K562 (cell line): ENCODE results near the gene UQCRHL. TPM values are rescaled to one million over a fixed set of nuclear protein-coding genes. Genes with fewer than 3 reads are reported as not detected.
A peak's percentile ranks its signal among the peaks of the same experiment; 100 is the strongest.

Experiments used
- CAMTA2 ChIP-seq: fragments of 250-450 bp; sonication (Bioruptor Pico); conservative IDR thresholded peaks from 2 replicates; pipeline ENCODE4 v1.5.1; 2022
- ETV5 ChIP-seq: sonication (generic); formaldehyde crosslinking; IDR thresholded peaks from 2 replicates; pipeline ENCODE4 v1.4.0; 2020; ENCODE audit warnings: low read depth, mild to moderate bottlenecking, missing genetic modification reagents
- KLF6 ChIP-seq: fragments of 250-450 bp; sonication (Bioruptor Pico); IDR thresholded peaks from 2 replicates; pipeline ENCODE4 v1.4.0; 2020; ENCODE audit warnings: mild to moderate bottlenecking, moderate library complexity, borderline replicate concordance
- NFRKB ChIP-seq: fragments of 450-650 bp; IDR thresholded peaks from 2 replicates; pipeline ENCODE4 v1.6.1; 2016; ENCODE audit warnings: low read depth
- POLR2A ChIP-seq: fragments of 450-650 bp; conservative IDR thresholded peaks from 2 replicates; pipeline ENCODE4 v1.6.1; 2016
- POLR2AphosphoS5 ChIP-seq: IDR thresholded peaks from 2 replicates; pipeline ENCODE4 v1.6.1; 2011; ENCODE audit warnings: mild to moderate bottlenecking, low read depth, low read length, moderate library complexity; ENCODE audit not compliant: control insufficient read depth, insufficient read depth
- PYGO2 ChIP-seq: fragments of 450-650 bp; IDR thresholded peaks from 2 replicates; pipeline ENCODE4 v1.6.1; 2016; ENCODE audit warnings: mild to moderate bottlenecking, missing genetic modification characterization, moderate library complexity, missing compliant biosample characterization
- SMAD3 ChIP-seq: fragments of 450-650 bp; formaldehyde crosslinking; conservative IDR thresholded peaks from 2 replicates; pipeline ENCODE4 v1.4.0; 2020; ENCODE audit warnings: mild to moderate bottlenecking
- SNIP1 ChIP-seq: fragments of 450-650 bp; IDR thresholded peaks from 2 replicates; pipeline ENCODE4 v1.7.1; 2017; ENCODE audit warnings: low read depth, mild to moderate bottlenecking
- THRB ChIP-seq: fragments of 450-650 bp; formaldehyde crosslinking; conservative IDR thresholded peaks from 2 replicates; pipeline ENCODE4 v1.4.0; 2022; ENCODE audit warnings: mild to moderate bottlenecking, missing genetic modification characterization
- ZNF133 ChIP-seq: fragments of 250-450 bp; sonication (Bioruptor Pico); IDR thresholded peaks from 2 replicates; pipeline ENCODE4 v1.4.0; 2020; ENCODE audit warnings: mild to moderate bottlenecking
- ZNF41 ChIP-seq: fragments of 250-450 bp; sonication (Bioruptor Pico); conservative IDR thresholded peaks from 2 replicates; pipeline ENCODE4 v1.4.0; 2020; ENCODE audit warnings: mild to moderate bottlenecking
- polyA plus RNA-seq, 8 experiments: library from polyadenylated mRNA; depleted of rRNA in 4 of 8; stranded (reverse) in 5 of 8; unstranded in 3 of 8; fragments of >200 nt; fragmentation: Nextera tagmentation in 2 of 8; fragmentation: Illumina TruSeq in 1 of 8; extraction: Ambion mirVana in 2 of 8; extraction: Trizol in 1 of 8; gene quantifications; 2 replicates each; pipeline versions ENCODE4 v1.2.1 to v1.2.3, GENCODE V29; 2011 to 2014; ENCODE audit warnings: inconsistent platforms in 1 of 8, missing spikeins in 1 of 8
- total RNA-seq, 7 experiments: library from RNA; depleted of rRNA in 6 of 7; stranded (reverse); fragments of >200 nt in 6 of 7; fragmentation: Illumina TruSeq in 2 of 7; extraction: Trizol in 2 of 7; gene quantifications; 2 replicates each; pipeline versions ENCODE4 v1.2.1 to v1.2.3, GENCODE V29; 2011 to 2021; ENCODE audit warnings: low replicate concordance in 1 of 7
- TF ChIP-seq, protein P1 (sequence below), 3 experiments: fragments of 200-800 bp in 1 of 3; fragments of 250-450 bp in 1 of 3; fragments of 450-650 bp in 1 of 3; sonication (Bioruptor Pico) in 1 of 3; sonication (Bioruptor generic) in 1 of 3; formaldehyde crosslinking in 1 of 3; IDR thresholded peaks; 2 replicates each; pipeline versions ENCODE4 v1.6.1 to v1.8.0; 2016 to 2022; ENCODE audit warnings: mild to moderate bottlenecking in 2 of 3, missing genetic modification characterization in 2 of 3, missing compliant biosample characterization in 1 of 3, moderate library complexity in 1 of 3

The UQCRHL gene
- total and polyA plus RNA-seq, 9 of the 15 experiments (the other 6 are each of a cell fraction or from before 2014, with no cell fraction given): 5.1 to 41.3 (median 21.8) TPM

DNA sequence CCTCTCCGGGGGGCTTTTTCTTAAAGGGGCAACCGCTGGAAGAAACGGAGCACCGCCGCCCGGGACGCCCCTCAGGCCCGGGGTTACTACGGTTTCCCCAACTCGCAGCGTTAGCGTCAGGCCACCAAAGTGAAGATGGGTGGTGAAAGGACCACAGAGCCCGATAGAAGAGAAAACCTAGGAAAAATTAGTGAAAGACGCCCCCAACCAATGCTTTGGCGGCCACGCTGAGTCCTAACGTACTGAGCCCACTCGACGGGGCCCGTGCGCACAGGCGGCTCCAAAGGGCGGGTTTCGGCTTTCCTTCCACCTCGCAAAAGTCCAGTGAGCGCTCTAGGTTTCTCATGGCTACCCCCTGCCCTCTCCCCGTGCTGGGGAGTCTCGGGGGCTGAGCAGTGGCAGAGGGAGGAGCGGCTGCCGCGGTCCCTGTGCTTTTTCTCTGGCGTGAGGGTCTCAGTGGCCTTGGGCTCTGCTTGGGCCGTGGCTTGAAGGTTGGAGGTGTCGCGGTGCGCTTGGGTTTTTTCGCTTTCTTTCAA lies 27.8 kb upstream of the UQCRHL start (continued):
- TF ChIP-seq, protein P1, sequence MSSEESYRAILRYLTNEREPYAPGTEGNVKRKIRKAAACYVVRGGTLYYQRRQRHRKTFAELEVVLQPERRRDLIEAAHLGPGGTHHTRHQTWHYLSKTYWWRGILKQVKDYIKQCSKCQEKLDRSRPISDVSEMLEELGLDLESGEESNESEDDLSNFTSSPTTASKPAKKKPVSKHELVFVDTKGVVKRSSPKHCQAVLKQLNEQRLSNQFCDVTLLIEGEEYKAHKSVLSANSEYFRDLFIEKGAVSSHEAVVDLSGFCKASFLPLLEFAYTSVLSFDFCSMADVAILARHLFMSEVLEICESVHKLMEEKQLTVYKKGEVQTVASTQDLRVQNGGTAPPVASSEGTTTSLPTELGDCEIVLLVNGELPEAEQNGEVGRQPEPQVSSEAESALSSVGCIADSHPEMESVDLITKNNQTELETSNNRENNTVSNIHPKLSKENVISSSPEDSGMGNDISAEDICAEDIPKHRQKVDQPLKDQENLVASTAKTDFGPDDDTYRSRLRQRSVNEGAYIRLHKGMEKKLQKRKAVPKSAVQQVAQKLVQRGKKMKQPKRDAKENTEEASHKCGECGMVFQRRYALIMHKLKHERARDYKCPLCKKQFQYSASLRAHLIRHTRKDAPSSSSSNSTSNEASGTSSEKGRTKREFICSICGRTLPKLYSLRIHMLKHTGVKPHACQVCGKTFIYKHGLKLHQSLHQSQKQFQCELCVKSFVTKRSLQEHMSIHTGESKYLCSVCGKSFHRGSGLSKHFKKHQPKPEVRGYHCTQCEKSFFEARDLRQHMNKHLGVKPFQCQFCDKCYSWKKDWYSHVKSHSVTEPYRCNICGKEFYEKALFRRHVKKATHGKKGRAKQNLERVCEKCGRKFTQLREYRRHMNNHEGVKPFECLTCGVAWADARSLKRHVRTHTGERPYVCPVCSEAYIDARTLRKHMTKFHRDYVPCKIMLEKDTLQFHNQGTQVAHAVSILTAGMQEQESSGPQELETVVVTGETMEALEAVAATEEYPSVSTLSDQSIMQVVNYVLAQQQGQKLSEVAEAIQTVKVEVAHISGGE (CRISPR knock-in tag; IDR thresholded peaks at IDR 0.05): no peak
- TF ChIP-seq SMAD3 (CRISPR knock-in tag) (0 out of 2 replicates have a peak, but pooled peaks have one; percentile 7), KLF6 (CRISPR knock-in tag) (0 out of 2 replicates have a peak, but pooled peaks have one; percentile 6), PYGO2 (peak; percentile 30; the same call in 1 of the 2 replicates), CAMTA2 (CRISPR knock-in tag) (peak; percentile 42; the same call in 1 of the 2 replicates), ZNF133 (CRISPR knock-in tag) (no peak), SNIP1 (peak; percentile 53; the same call in 1 of the 2 replicates), POLR2A (peak; percentile 63; the same call in 1 of the 2 replicates), THRB (CRISPR knock-in tag) (peak; percentile 86), NFRKB (peak; percentile 84), ZNF41 (CRISPR knock-in tag) (peak; percentile 66), POLR2AphosphoS5 (peak; percentile 5; the same call in 1 of the 2 replicates), ETV5 (CRISPR knock-in tag) (0 out of 2 replicates have a peak, but pooled peaks have one; percentile 10)
